Heart left ventricle (tissue), 16 donors: ENCODE data around the gene SORCS2. TPM values are rescaled to one million over a fixed set of nuclear protein-coding genes. Genes with fewer than 3 reads are reported as not detected.
A peak's percentile ranks its signal among the peaks of the same experiment; 100 is the strongest.

Experiments used
- ATAC-seq, 4 donors: fragments of 200-7000 bp; cut with Tn5 transposase; one replicate each; pipeline ENCODE4 v1.9.1; 2020 to 2022; ENCODE audit warnings: moderate library complexity in 4 of 4, mild to moderate bottlenecking in 3 of 4, moderate number of reproducible peaks in 1 of 4
- DNase-seq, 5 donors: peaks; one replicate each; pipeline ENCODE4 v3.0.0-alpha.2; 2020
- H3K27ac ChIP-seq, 12 donors: fragments of 200-600 bp; sonication (generic) in 4 of 12; one replicate each; pipeline versions ENCODE4 v1.5.0 to v1.8.0; 2016 to 2022; ENCODE audit warnings: mild to moderate bottlenecking in 2 of 12
- H3K27me3 ChIP-seq, 9 donors: fragments of 200-600 bp; sonication (generic) in 2 of 9; one replicate each; pipeline versions ENCODE4 v1.5.1 to v1.8.0; 2016 to 2022; ENCODE audit warnings: mild to moderate bottlenecking in 3 of 9
- H3K36me3 ChIP-seq, 9 donors: fragments of 200-600 bp; sonication (generic) in 2 of 9; one replicate each; pipeline versions ENCODE4 v1.5.0 to v1.8.0; 2018 to 2022; ENCODE audit warnings: mild to moderate bottlenecking in 2 of 9
- H3K4me1 ChIP-seq, 12 donors: fragments of 200-600 bp; sonication (generic) in 4 of 12; one replicate each; pipeline versions ENCODE4 v1.5.0 to v1.8.0; 2016 to 2022; ENCODE audit warnings: mild to moderate bottlenecking in 3 of 12
- H3K4me3 ChIP-seq, 12 donors: fragments of 200-600 bp; sonication (generic) in 4 of 12; one replicate each; pipeline versions ENCODE4 v1.5.0 to v1.8.0; 2017 to 2022; ENCODE audit warnings: mild to moderate bottlenecking in 9 of 12, moderate library complexity in 4 of 12
- H3K9me3 ChIP-seq, 12 donors: fragments of 200-600 bp; sonication (generic) in 4 of 12; one replicate each; pipeline versions ENCODE4 v1.5.0 to v1.8.0; 2016 to 2022; ENCODE audit warnings: mild to moderate bottlenecking in 1 of 12
- POLR2A ChIP-seq, 2 donors: fragments of 450-650 bp; IDR thresholded peaks; one replicate each; pipeline ENCODE4 v1.6.1; 2017; ENCODE audit warnings: antibody characterized with exemption in 2 of 2, mild to moderate bottlenecking in 2 of 2, moderate library complexity in 2 of 2
- WGBS, 4 donors: extraction: QIAGEN DNeasy Blood & Tissue Kit in 2 of 4; methylation state at CpG; one replicate each; pipeline versions ENCODE4 v1.1.5 to v1.1.7; 2013 to 2018; 5-methylcytosine and 5-hydroxymethylcytosine counted together
- intact Hi-C, 10 donors: fragments of 100-400 bp; cut with DNase I; formaldehyde crosslinking; loops; one replicate each; pipeline versions ENCODE4 v1.11.1 to v1.14.2; 2022
- polyA plus RNA-seq, 2 donors: library from polyadenylated mRNA; stranded (reverse); fragments of 200-250 nt; gene quantifications; one replicate each; pipeline ENCODE4 v1.2.3, GENCODE V29; 2013
- total RNA-seq, 9 donors: library from RNA; depleted of rRNA in 2 of 9; stranded (reverse); fragments of >200 nt in 2 of 9; fragmentation: NEBNext Ultra II Directional in 3 of 9; extraction: Animal tissue kit (Norgen Biotek cat#: 25700) in 3 of 9; gene quantifications; one replicate each; pipeline versions ENCODE4 v1.1.0 to v1.2.4, GENCODE V29; 2016 to 2023
- TF ChIP-seq, protein P1 (sequence below), 12 donors: fragments of 200-600 bp; sonication (generic) in 4 of 12; IDR thresholded peaks; one replicate each; pipeline versions ENCODE4 v1.5.0 to v1.8.0; 2018 to 2022; ENCODE audit warnings: antibody characterized with exemption in 12 of 12, mild to moderate bottlenecking in 5 of 12
- donor health status: ischemic (EF 13 %, LVEDD 7.1; RV severe dilation, severe dysfunction).
- donor health status: healthy with polysubstance abuse.
- donor health status: DM: no; HTN: yes; CAD: no.
- donor health status: DM: no; HTN: no; CAD: no.
- donor health status: ischemic (EF 25% LVEDD 6.9; RV normal size, moderate dysfunction).
- donor health status: ischemic (EF 25% LVEDD 5.7; RV mildly dilated, moderate dysfunction).
- donor health status: healthy.
- donor health status: DM: yes; HTN: yes; CAD: no.
- donor health status: ischemic (EF 35%, LVEDD 5.7; RV mildly dilated, moderate dysfunction).
- donor health status: nonischemic (EF 11% LVEDD 7.7; RV severe dilation, severe dysfunction).
- donor health status: DM: yes; HTN: yes; CAD: no.
- donor health status: PGD.
- donor health status: ischemic (EF 29% LVEDD 5.4; RV normal size, mild dysfunction).
- donor health status: nonischemic (EF 23%, LVEDD 6.1; RV moderate dilation, normal function).

Gene SORCS2
- total and polyA plus RNA-seq, 11 donors, result 0.28 to 5.5 (median 2.4) TPM

GRCh38 chr4:7692451-7693236 lies 500.3 kb downstream of the SORCS2 start:
- ATAC-seq (no peak), DNase-seq (no peak)
- H3K4me1 ChIP-seq, result peaks cover 0 to 8% (median 0%) of the 10 kb centered on the region in 12 donors
- H3K27ac ChIP-seq, result no peak overlapping the region
- H3K4me3 ChIP-seq, result no peak overlapping the region
- H3K36me3 ChIP-seq, result no peaks in the 10 kb centered on the region
- peaks cover 0 to 6% (median 0%) of the 10 kb centered on the region in 9 donors for H3K27me3 ChIP-seq
- no peaks in the 10 kb centered on the region for H3K9me3 ChIP-seq
- no peak for TF ChIP-seq POLR2A (IDR thresholded peaks at IDR 0.05)
- TF ChIP-seq, protein P1, sequence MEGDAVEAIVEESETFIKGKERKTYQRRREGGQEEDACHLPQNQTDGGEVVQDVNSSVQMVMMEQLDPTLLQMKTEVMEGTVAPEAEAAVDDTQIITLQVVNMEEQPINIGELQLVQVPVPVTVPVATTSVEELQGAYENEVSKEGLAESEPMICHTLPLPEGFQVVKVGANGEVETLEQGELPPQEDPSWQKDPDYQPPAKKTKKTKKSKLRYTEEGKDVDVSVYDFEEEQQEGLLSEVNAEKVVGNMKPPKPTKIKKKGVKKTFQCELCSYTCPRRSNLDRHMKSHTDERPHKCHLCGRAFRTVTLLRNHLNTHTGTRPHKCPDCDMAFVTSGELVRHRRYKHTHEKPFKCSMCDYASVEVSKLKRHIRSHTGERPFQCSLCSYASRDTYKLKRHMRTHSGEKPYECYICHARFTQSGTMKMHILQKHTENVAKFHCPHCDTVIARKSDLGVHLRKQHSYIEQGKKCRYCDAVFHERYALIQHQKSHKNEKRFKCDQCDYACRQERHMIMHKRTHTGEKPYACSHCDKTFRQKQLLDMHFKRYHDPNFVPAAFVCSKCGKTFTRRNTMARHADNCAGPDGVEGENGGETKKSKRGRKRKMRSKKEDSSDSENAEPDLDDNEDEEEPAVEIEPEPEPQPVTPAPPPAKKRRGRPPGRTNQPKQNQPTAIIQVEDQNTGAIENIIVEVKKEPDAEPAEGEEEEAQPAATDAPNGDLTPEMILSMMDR (IDR thresholded peaks at IDR 0.05), result no peak
- intact Hi-C loops, result no loop called here
- WGBS, 4 donors, result 85 to 94% (median 88%) methylated on average over 16 to 18 of the region's 18 CpGs

- DNase-seq (peak in 1 of 5 donors; percentile 33), ATAC-seq (no peak)
- H3K9me3 ChIP-seq, result no peaks in the 10 kb centered on the region
- WGBS, 4 donors, result 80 to 91% (median 86%) methylated on average over 6 of the region's 6 CpGs
- no peaks in the 10 kb centered on the region for H3K36me3 ChIP-seq
- intact Hi-C loops, result no loop called here
- no peak overlapping the region for H3K27ac ChIP-seq
- H3K4me1 ChIP-seq, result peaks cover 0 to 10% (median 0%) of the 10 kb centered on the region in 12 donors
- H3K27me3 ChIP-seq, result peaks cover 0 to 6% (median 0%) of the 10 kb centered on the region in 9 donors
- H3K4me3 ChIP-seq, result no peak overlapping the region
- TF ChIP-seq, protein P1 (IDR thresholded peaks at IDR 0.05), result no peak
- no peak for TF ChIP-seq POLR2A (IDR thresholded peaks at IDR 0.05)
Measured at GRCh38 chr4:7693237-7693608, 500.9 kb downstream of the SORCS2 start.

GRCh38 chr4:7693711-7694110 lies 501.4 kb downstream of the SORCS2 start:
- TF ChIP-seq, protein P1 (IDR thresholded peaks at IDR 0.05), result no peak
- TF ChIP-seq POLR2A (IDR thresholded peaks at IDR 0.05), result no peak
- intact Hi-C loops, result no loop called here
- H3K4me3 ChIP-seq, result no peak overlapping the region
- H3K27ac ChIP-seq, result no peak overlapping the region
- no peak for ATAC-seq
- H3K4me1 ChIP-seq, result peaks cover 0 to 15% (median 0%) of the 10 kb centered on the region in 12 donors
- no peaks in the 10 kb centered on the region for H3K36me3 ChIP-seq
- peaks cover 0 to 6% (median 0%) of the 10 kb centered on the region in 9 donors for H3K27me3 ChIP-seq
- 92 to 97% (median 93%) methylated on average over 12 of the region's 12 CpGs; no CpG with 5 or more reads in 1 of the 4 donors for WGBS, 4 donors
- no peaks in the 10 kb centered on the region for H3K9me3 ChIP-seq
- DNase-seq, result peak in 1 of 5 donors; percentile 60

DNA sequence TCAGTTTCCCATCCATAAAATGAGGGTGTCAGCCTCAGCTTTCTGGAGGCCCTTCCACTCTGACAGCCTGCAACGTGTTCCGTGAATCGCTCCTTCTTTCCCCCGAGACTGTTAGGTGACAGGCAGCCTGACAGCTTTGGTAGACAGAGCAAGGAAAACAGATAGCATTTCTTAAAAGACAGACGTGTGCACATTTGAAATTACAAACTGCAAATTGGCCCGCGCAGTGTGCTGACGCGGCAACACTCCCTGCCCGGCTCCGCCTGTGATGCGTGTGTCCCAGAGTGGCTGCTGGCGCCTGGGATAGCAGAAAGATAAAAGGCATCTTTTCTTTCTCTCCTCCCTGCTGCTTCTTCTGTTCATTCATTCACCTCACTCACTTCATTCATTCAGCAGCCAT lies 502.0 kb downstream of the SORCS2 start:
- Histone ChIP-seq H3K27me3 (peaks cover 0 to 6% (median 0%) of the 10 kb centered on the region in 9 donors), H3K36me3 (no peaks in the 10 kb centered on the region), H3K4me1 (peaks cover 0 to 19% (median 0%) of the 10 kb centered on the region in 12 donors), H3K27ac (no peak overlapping the region), H3K4me3 (no peak overlapping the region), H3K9me3 (no peaks in the 10 kb centered on the region)
- ATAC-seq (no peak), DNase-seq (peak in 1 of 5 donors; percentile 54)
- intact Hi-C loops, result no loop called here
- TF ChIP-seq, protein P1 (IDR thresholded peaks at IDR 0.05), result no peak
- TF ChIP-seq POLR2A (IDR thresholded peaks at IDR 0.05), result no peak
- WGBS, 4 donors, result 72 to 77% (median 76%) methylated on average over 13 of the region's 13 CpGs
